HCT116 (cell line): Measurements from ENCODE around the gene PXDN. TPM values are rescaled to one million over a fixed set of nuclear protein-coding genes. Genes with fewer than 3 reads are reported as not detected.
"Not testable (repeated sequence)": the region's sequence is repeated elsewhere in the genome, so short reads cannot be mapped to it uniquely, and the experiment has no call there.

Experiments
- ATAC-seq: fragments of 200-7000 bp; cut with Tn5 transposase; 2 replicates; pipeline ENCODE4 v1.9.1; 2020; ENCODE audit warnings: mild to moderate bottlenecking, moderate library complexity
- BruUV-seq: library from RNA; stranded (reverse); fragments of 400-500 nt; replicated peaks from 2 replicates; lab custom pipeline; 2021; lab: Mats Ljungman, UMichigan
- CTCF ChIA-PET: fragments of 300-600 bp; sonication (Branson Sonifier 250); formaldehyde crosslinking; loops from one replicate; lab custom pipeline; 2021; ENCODE audit warnings: antibody characterized with exemption; lab: Charles Lee
- POLR2A ChIA-PET: fragments of 300-600, 350-600 bp; sonication (Branson Sonifier 250); formaldehyde crosslinking; loops from one replicate; lab custom pipeline; 2021; ENCODE audit warnings: antibody characterized with exemption; lab: Charles Lee
- RAD21 ChIA-PET, 2 experiments: fragments of 300-600 bp; sonication (Branson Sonifier 250); formaldehyde crosslinking; loops; one replicate each; lab custom pipeline; 2023; ENCODE audit warnings: low total read pairs in 2 of 2; ENCODE audit not compliant: uncharacterized antibody in 2 of 2, unreplicated experiment in 2 of 2, low non-redundant PET in 1 of 2; lab: Charles Lee
- DNase-seq: peaks from one replicate; pipeline ENCODE4 v3.0.0-alpha.2; 2010; ENCODE audit warnings: low read depth, low spot score
- H2AFZ ChIP-seq: fragments of 200-600 bp; shearing (Covaris generic), sonication (generic); 2 replicates; pipeline ENCODE4 v1.6.1; 2017; ENCODE audit warnings: low read depth, mixed run types, mixed read lengths, antibody characterized with exemption, low read length; ENCODE audit not compliant: poor library complexity, severe bottlenecking
- H3K27ac ChIP-seq: 2 replicates; pipeline ENCODE4 v1.5.1; 2012; ENCODE audit warnings: low read depth, low read length
- H3K27me3 ChIP-seq: fragments of 200-600 bp; sonication (generic); 2 replicates; pipeline ENCODE4 v1.6.1; 2016; ENCODE audit warnings: mixed run types, low read length, mixed read lengths; ENCODE audit not compliant: insufficient read depth
- H3K36me3 ChIP-seq, 2 experiments: fragments of 200-500 bp in 1 of 2; fragments of 200-600 bp in 1 of 2; sonication (Bioruptor generic) in 1 of 2; sonication (generic) in 1 of 2; 2 replicates each; pipeline versions ENCODE4 v1.5.1 to v1.6.1; 2014 to 2016; ENCODE audit warnings: low read length in 2 of 2, inconsistent platforms in 1 of 2, mixed read lengths in 1 of 2, mixed run types in 1 of 2; ENCODE audit not compliant: insufficient read depth in 2 of 2, control insufficient read depth in 1 of 2
- H3K4me1 ChIP-seq, 2 experiments: fragments of 200-600 bp in 1 of 2; sonication (generic) in 1 of 2; 2 replicates each; pipeline versions ENCODE4 v1.5.1 to v1.6.1; 2012 to 2017; ENCODE audit warnings: low read length in 2 of 2, inconsistent platforms in 1 of 2, mild to moderate bottlenecking in 1 of 2, mixed read lengths in 1 of 2, mixed run types in 1 of 2, moderate library complexity in 1 of 2; ENCODE audit not compliant: insufficient read depth in 2 of 2, control insufficient read depth in 1 of 2
- H3K4me2 ChIP-seq: fragments of 200-600 bp; sonication (generic); 2 replicates; pipeline ENCODE4 v1.6.1; 2017; ENCODE audit warnings: mixed run types, low read length, mixed read lengths
- H3K4me3 ChIP-seq, 2 experiments: fragments of 200-600 bp in 1 of 2; sonication (generic) in 1 of 2; replicated peaks in 1 of 2; 2 replicates each; pipeline ENCODE4 v1.5.1; 2011 to 2016; ENCODE audit warnings: low read length in 2 of 2, control low read depth in 1 of 2, low read depth in 1 of 2, mild to moderate bottlenecking in 1 of 2, mixed read lengths in 1 of 2, mixed run types in 1 of 2
- H3K79me2 ChIP-seq: fragments of 200-600 bp; sonication (generic); 2 replicates; pipeline ENCODE4 v1.6.1; 2017; ENCODE audit warnings: mild to moderate bottlenecking, mixed run types, low read length, moderate library complexity, mixed read lengths; ENCODE audit not compliant: insufficient read depth
- H3K9ac ChIP-seq: fragments of 200-600 bp; sonication (generic); 2 replicates; pipeline ENCODE4 v1.6.1; 2016; ENCODE audit warnings: low read length, mixed read lengths
- H3K9me2 ChIP-seq: fragments of 200-600 bp; sonication (generic), shearing (Covaris generic); 2 replicates; pipeline ENCODE4 v1.6.1; 2017; ENCODE audit warnings: mixed run types, mild to moderate bottlenecking, moderate library complexity; ENCODE audit not compliant: insufficient read depth
- H3K9me3 ChIP-seq, 2 experiments: fragments of 200-500 bp in 1 of 2; fragments of 200-600 bp in 1 of 2; sonication (Bioruptor generic) in 1 of 2; sonication (generic) in 1 of 2; 2 replicates each; pipeline ENCODE4 v1.6.1; 2014 to 2017; ENCODE audit warnings: low read length in 2 of 2, mixed read lengths in 2 of 2, inconsistent platforms in 1 of 2, low read depth in 1 of 2, mild to moderate bottlenecking in 1 of 2, mixed run types in 1 of 2, moderate library complexity in 1 of 2; ENCODE audit not compliant: control insufficient read depth in 1 of 2, insufficient read depth in 1 of 2
- H4K20me1 ChIP-seq: fragments of 200-600 bp; sonication (generic), shearing (Covaris generic); 2 replicates; pipeline ENCODE4 v1.6.1; 2017; ENCODE audit warnings: mixed run types, mild to moderate bottlenecking, moderate library complexity; ENCODE audit not compliant: insufficient read depth
- ATF3 ChIP-seq: IDR thresholded peaks from 2 replicates; pipeline ENCODE4 v1.6.1; 2012
- CBX3 ChIP-seq: IDR thresholded peaks from 2 replicates; pipeline ENCODE4 v1.6.1; 2012; ENCODE audit warnings: low read depth
- CEBPB ChIP-seq: IDR thresholded peaks from 2 replicates; pipeline ENCODE4 v1.6.1; 2012; ENCODE audit warnings: low read depth
- EZH2 ChIP-seq: fragments of 200-600 bp; sonication (generic); IDR thresholded peaks from 2 replicates; pipeline ENCODE4 v1.6.1; 2017; ENCODE audit warnings: antibody characterized with exemption, mixed run types
- EZH2phosphoT487 ChIP-seq: fragments of 200-600 bp; IDR thresholded peaks from 2 replicates; pipeline ENCODE4 v1.6.1; 2018; ENCODE audit warnings: antibody characterized with exemption, borderline replicate concordance
- FOSL1 ChIP-seq: IDR thresholded peaks from 2 replicates; pipeline ENCODE4 v1.6.1; 2012; ENCODE audit warnings: low read depth
- JUND ChIP-seq: IDR thresholded peaks from 2 replicates; pipeline ENCODE4 v1.6.1; 2012
- POLR2AphosphoS5 ChIP-seq: IDR thresholded peaks from 2 replicates; pipeline ENCODE4 v1.6.1; 2011; ENCODE audit warnings: mild to moderate bottlenecking, low read depth, low read length, moderate library complexity
- RAD21 ChIP-seq: IDR thresholded peaks from 2 replicates; pipeline ENCODE4 v1.6.1; 2012; ENCODE audit warnings: low read depth, mild to moderate bottlenecking
- SIN3A ChIP-seq: IDR thresholded peaks from 2 replicates; pipeline ENCODE4 v1.6.1; 2012; ENCODE audit warnings: low read depth
- SRF ChIP-seq: IDR thresholded peaks from 2 replicates; pipeline ENCODE4 v1.6.1; 2012; ENCODE audit warnings: low read depth
- YY1 ChIP-seq: IDR thresholded peaks from 2 replicates; pipeline ENCODE4 v1.6.1; 2011; ENCODE audit warnings: low read length, low read depth, moderate library complexity, mild to moderate bottlenecking; ENCODE audit not compliant: insufficient replicate concordance; ENCODE audit errors: extremely low read depth
- ZFX ChIP-seq: fragments of 450-650 bp; IDR thresholded peaks from 2 replicates; pipeline ENCODE4 v1.6.1; 2017
- ZNF274 ChIP-seq: fragments of 200-500 bp; sonication (Bioruptor generic); IDR thresholded peaks from 2 replicates; pipeline ENCODE4 v1.6.1; 2014; ENCODE audit warnings: mild to moderate bottlenecking, low read depth, low read length, inconsistent platforms
- intact Hi-C: fragments of 100-400 bp; cut with micrococcal nuclease; formaldehyde crosslinking; loops from 2 replicates; pipeline ENCODE4 v1.10.0; 2022
- total RNA-seq: library from RNA; stranded (reverse); gene quantifications from one replicate; pipeline ENCODE4 v1.2.1, GENCODE V29; 2021; ENCODE audit not compliant: unreplicated experiment
- TF ChIP-seq, protein P1 (sequence below): IDR thresholded peaks from 2 replicates; pipeline ENCODE4 v1.6.1; 2011; ENCODE audit warnings: mild to moderate bottlenecking, low read length, moderate library complexity; ENCODE audit not compliant: insufficient replicate concordance; ENCODE audit errors: extremely low read depth
- TF ChIP-seq, protein P2 (sequence below), 3 experiments: fragments of 200-600 bp in 1 of 3; sonication (generic) in 1 of 3; IDR thresholded peaks in 2 of 3; conservative IDR thresholded peaks in 1 of 3; 2 replicates each; pipeline ENCODE4 v1.5.1; 2012 to 2017; ENCODE audit warnings: low read depth in 2 of 3, low read length in 2 of 3, antibody characterized with exemption in 1 of 3, borderline replicate concordance in 1 of 3, control low read depth in 1 of 3, mild to moderate bottlenecking in 1 of 3, mixed read lengths in 1 of 3, mixed run types in 1 of 3, moderate library complexity in 1 of 3; ENCODE audit not compliant: insufficient read depth in 1 of 3

Gene PXDN
- total RNA-seq, 1 experiment from 2014 or later = 10.7 TPM

DNA sequence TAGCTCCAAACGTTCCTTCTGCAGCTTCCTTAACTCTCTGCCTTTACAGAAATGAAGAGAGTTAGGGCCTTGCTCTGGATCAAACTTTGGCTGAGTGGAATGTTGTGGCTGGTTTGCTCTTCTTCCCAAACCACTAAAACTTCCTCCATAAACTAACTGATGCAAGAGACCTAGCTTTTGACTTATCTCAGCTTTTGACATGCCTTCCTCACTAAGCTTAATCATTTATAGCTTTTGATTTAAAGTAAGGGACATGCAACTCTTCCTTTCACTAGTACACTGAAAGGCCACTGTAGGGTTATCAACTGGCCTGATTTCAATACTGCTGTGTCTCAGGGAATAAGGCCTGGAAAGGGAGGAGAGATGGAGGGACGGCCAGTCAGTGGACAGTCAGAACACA lies 8.3 kb downstream of the PXDN start:
- H3K9me2 ChIP-seq = no peaks in the 10 kb centered on the region
- H2AFZ ChIP-seq = no peak overlapping the region
- RAD21 ChIA-PET = no interaction called here
- H3K4me1 ChIP-seq = no peaks in the 10 kb centered on the region
- intact Hi-C loops = no loop called here
- H3K9me3 ChIP-seq = no peaks in the 10 kb centered on the region
- no peak overlapping the region for H3K4me3 ChIP-seq
- TF ChIP-seq RAD21 = no peak
- TF ChIP-seq, protein P1, sequence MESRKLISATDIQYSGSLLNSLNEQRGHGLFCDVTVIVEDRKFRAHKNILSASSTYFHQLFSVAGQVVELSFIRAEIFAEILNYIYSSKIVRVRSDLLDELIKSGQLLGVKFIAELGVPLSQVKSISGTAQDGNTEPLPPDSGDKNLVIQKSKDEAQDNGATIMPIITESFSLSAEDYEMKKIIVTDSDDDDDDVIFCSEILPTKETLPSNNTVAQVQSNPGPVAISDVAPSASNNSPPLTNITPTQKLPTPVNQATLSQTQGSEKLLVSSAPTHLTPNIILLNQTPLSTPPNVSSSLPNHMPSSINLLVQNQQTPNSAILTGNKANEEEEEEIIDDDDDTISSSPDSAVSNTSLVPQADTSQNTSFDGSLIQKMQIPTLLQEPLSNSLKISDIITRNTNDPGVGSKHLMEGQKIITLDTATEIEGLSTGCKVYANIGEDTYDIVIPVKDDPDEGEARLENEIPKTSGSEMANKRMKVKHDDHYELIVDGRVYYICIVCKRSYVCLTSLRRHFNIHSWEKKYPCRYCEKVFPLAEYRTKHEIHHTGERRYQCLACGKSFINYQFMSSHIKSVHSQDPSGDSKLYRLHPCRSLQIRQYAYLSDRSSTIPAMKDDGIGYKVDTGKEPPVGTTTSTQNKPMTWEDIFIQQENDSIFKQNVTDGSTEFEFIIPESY = no peak
- no peak for TF ChIP-seq SRF
- TF ChIP-seq CBX3 = no peak
- TF ChIP-seq CEBPB = no peak
- TF ChIP-seq EZH2phosphoT487 = no peak
- TF ChIP-seq ATF3 = no peak
- TF ChIP-seq, protein P2, sequence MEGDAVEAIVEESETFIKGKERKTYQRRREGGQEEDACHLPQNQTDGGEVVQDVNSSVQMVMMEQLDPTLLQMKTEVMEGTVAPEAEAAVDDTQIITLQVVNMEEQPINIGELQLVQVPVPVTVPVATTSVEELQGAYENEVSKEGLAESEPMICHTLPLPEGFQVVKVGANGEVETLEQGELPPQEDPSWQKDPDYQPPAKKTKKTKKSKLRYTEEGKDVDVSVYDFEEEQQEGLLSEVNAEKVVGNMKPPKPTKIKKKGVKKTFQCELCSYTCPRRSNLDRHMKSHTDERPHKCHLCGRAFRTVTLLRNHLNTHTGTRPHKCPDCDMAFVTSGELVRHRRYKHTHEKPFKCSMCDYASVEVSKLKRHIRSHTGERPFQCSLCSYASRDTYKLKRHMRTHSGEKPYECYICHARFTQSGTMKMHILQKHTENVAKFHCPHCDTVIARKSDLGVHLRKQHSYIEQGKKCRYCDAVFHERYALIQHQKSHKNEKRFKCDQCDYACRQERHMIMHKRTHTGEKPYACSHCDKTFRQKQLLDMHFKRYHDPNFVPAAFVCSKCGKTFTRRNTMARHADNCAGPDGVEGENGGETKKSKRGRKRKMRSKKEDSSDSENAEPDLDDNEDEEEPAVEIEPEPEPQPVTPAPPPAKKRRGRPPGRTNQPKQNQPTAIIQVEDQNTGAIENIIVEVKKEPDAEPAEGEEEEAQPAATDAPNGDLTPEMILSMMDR (IDR thresholded peaks at IDR 0.05 in 2 of 3, conservative IDR thresholded peaks at IDR 0.05 in 1 of 3; ENCODE audit: borderline replicate concordance in 1 of 3, insufficient read depth in 1 of 3, low read depth in 2 of 3, low read length in 2 of 3) = no peak
- TF ChIP-seq POLR2AphosphoS5 = no peak
- no peak for TF ChIP-seq JUND
- TF ChIP-seq FOSL1 = no peak
- TF ChIP-seq EZH2 = no peak
- TF ChIP-seq ZNF274 = no peak
- no peak for TF ChIP-seq ZFX
- no peak for TF ChIP-seq SIN3A
- no peak for TF ChIP-seq YY1
- TF ChIP-seq, all 23 proteins: peak for 0
- CTCF ChIA-PET = interaction anchor here (1.0 kb wide), 1 partner anchor 15 kb away, joined by 3 read pairs; no protein-coding TSS in a partner anchor
- Histone ChIP-seq H4K20me1 (no peaks in the 10 kb centered on the region), H3K27me3 (no peaks in the 10 kb centered on the region), H3K36me3 (no peaks in the 10 kb centered on the region), H3K4me2 (no peak overlapping the region), H3K79me2 (no peaks in the 10 kb centered on the region), H3K27ac (no peak overlapping the region), H3K9ac (no peak overlapping the region)
- no peak for DNase-seq
- BruUV-seq = no TSS peak
- POLR2A ChIA-PET = no interaction called here
- ATAC-seq = no peak

- H3K4me2 ChIP-seq, H3K36me3 ChIP-seq, H3K9ac ChIP-seq, H4K20me1 ChIP-seq, H3K9me2 ChIP-seq, intact Hi-C loops, DNase-seq, H3K4me3 ChIP-seq, H3K27me3 ChIP-seq, H3K79me2 ChIP-seq, H2AFZ ChIP-seq, H3K27ac ChIP-seq, H3K4me1 ChIP-seq, ATAC-seq, CTCF ChIA-PET, H3K9me3 ChIP-seq, POLR2A ChIA-PET, BruUV-seq, RAD21 ChIA-PET: not testable (repeated sequence)
Measured at GRCh38 chr2:1733298-1733697, 11.0 kb downstream of the PXDN start.
